ENCODE measurements around the gene AIP. TPM values are rescaled to one million over a fixed set of nuclear protein-coding genes. Genes with fewer than 3 reads are reported as not detected.

AIP gene
- total RNA-seq, result 43.6 TPM
- long read RNA-seq, transcript AIP-201 (6 exons, 1,221 nt), result major isoform, 79 of 86 reads
- long read RNA-seq, partial matches to known transcripts, result 4 of 86 reads
- long read RNA-seq, other reads (novel, unspliced or antisense), result 3 of 86 reads

DNA sequence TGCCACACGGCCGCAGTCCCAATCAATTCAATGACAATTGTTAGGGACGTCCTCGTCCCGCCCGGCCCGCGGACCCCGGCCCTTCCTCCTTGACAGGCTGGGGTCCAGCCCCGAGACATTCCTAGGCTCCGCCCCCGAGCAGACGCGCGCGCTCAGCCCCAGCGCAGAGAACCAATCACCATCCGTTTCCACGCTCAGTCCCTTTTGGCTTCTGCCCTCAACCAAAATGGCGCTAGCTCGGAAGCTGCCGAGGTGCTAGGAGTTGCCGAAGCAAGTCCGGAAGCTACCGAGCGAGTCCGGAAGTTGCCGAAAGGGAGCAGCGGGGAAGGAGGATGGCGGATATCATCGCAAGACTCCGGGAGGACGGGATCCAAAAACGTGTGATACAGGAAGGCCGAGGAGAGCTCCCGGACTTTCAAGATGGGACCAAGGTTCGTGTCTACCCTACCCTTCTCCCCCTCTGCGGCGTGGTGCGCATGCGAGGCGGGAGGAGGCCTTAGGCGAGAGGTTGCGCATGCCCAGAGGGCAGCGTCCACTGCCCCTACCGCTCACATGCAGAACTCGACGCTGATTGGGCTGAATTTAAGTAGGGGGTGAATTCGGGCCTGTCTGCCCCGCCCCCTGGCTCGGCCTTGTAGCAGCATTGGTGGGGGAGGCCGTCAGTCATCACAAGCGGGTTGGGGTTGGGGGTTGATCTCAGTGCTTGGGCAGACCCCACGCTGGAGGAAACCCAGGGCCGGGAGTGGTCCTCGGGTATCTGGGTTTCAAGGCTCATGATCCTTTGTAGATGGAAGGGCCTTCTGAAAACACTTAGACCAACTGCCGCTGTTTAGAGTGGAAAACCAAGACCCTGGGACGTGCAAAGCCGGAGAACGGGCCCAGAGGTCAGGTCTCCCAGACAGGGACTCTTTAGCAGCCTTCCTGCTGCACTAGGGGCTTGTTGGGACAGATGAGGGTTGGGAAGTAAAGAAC, at the start of gene AIP:
Gene AIP (plus strand): TSS at position 200 of the 972 bp plus-strand sequence. CDS start 133 bp downstream, at position 333.
- intact Hi-C loops (cut with DNase I), result loop anchor here (1.0 kb wide), 1 partner anchor 82 kb away; the partner anchor contains the start of gene PPP1CA
- DNase-seq (ENCODE audit: low spot score), result peak; percentile 99

DNA sequence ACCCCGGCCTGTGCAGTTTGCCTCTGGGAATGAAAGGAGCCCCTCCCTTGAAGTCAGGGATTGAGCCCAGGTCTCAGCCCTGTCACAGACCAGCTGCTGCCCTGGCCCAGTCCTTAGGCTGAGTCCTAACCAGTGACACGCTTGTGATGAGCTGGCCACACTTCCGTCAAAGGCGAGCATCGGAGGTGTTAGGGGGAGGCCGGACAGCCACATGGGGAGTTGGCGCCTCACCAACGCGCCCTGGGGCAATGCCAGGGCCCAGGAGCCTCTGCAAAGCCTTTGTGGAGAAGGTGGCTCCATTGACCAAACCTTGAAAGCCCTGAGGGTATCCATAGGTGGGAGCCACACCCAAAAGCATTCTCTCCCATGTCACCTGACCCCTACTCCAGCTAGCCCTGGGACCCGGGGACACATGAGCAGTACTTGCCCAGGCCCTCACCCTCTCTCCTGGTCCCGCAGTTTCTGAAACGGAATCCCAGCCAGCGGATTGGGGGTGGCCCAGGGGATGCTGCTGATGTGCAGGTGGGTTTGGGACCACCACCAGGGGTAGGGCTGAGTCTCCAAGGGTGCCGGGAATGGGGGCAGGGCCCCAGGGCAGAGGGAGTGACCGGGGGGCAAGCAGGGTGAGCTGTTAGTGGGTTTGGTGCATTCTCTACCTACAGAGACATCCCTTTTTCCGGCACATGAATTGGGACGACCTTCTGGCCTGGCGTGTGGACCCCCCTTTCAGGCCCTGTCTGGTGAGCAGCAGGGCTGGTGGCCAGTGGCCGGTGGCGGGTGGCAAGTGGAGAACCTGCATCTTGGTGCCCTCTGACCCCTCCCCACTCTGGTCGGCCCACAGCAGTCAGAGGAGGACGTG, 49.1 kb upstream of the AIP start:
- DNase-seq (ENCODE audit: low spot score), result no peak
- intact Hi-C loops (cut with DNase I), result no loop called here

DNA sequence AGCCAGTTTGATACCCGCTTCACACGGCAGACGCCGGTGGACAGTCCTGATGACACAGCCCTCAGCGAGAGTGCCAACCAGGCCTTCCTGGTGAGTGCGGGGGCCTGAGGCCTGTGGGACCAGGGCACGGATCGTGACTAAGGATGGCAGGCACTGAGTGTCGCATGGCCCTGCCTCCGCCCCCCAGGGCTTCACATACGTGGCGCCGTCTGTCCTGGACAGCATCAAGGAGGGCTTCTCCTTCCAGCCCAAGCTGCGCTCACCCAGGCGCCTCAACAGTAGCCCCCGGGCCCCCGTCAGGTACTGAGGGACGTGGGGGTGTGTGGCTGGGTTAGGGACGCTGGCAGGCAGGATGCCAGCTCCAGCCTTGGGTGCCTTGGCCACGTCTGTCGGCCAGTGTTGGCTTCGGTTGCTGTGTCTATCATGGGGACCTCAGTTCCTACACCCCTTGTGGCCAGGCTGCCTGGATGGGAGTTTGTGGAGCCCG, 48.4 kb upstream of the AIP start:
- intact Hi-C loops (cut with DNase I), result no loop called here
- no peak for DNase-seq (ENCODE audit: low spot score)

DNA sequence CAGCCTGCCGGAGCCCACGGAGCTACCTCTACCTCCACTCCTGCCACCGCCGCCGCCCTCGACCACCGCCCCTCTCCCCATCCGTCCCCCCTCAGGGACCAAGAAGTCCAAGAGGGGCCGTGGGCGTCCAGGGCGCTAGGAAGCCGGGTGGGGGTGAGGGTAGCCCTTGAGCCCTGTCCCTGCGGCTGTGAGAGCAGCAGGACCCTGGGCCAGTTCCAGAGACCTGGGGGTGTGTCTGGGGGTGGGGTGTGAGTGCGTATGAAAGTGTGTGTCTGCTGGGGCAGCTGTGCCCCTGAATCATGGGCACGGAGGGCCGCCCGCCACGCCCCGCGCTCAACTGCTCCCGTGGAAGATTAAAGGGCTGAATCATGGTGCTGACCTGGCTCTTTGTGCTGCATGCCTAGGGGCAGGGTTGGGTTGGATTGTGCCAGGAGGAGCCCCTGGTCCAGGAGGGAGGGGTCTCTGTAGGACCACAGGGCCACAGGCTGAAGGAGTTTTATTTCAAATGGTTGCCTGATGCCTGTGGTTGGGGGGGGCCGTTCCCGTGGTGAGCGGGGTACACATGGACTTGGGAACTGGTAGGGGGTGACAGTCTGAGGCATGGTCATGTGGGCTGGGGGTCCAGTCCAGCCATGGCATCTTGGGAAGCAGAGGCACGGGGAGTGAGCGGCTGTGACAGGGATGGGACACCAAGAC, 47.6 kb upstream of the AIP start:
- DNase-seq (ENCODE audit: low spot score), result no peak
- intact Hi-C loops (cut with DNase I), result no loop called here

DNA sequence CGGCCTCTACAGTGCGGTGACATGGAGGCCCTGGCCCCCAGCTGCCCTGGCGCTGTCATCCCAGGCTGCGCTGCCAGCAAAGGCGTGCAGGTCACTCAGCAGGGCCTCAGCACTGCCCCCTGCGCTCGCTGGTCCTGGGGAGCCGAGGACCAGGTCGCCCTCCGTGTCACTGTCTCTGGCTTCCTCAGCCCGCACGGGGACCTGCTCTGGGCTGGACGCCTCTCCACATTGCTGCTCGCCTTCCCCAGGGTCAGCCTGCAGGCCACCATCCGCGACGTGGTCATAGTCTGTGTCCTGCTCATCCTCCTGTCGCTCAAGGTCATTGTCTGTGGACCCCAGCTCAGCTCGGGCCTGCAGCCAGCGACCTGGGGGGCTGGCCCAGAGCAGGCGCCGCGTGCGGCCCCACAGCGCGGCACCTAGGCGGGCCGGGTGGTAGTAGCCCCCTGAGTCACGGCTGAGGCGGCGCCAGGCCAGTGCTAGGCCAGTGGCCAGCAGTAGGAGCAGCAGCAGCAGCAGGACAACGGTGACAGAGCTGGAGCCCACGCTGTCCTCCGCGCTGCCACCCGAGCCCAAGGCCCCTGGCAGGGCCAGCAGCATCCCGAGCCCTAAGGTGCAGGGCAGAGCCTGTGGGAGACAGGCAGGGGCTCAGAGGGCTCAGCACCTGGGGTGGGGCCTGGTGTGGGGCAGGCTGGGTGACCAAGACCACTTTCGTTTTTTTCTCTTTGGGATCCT, 46.9 kb upstream of the AIP start:
- intact Hi-C loops (cut with DNase I), result no loop called here
- no peak for DNase-seq (ENCODE audit: low spot score)

DNA sequence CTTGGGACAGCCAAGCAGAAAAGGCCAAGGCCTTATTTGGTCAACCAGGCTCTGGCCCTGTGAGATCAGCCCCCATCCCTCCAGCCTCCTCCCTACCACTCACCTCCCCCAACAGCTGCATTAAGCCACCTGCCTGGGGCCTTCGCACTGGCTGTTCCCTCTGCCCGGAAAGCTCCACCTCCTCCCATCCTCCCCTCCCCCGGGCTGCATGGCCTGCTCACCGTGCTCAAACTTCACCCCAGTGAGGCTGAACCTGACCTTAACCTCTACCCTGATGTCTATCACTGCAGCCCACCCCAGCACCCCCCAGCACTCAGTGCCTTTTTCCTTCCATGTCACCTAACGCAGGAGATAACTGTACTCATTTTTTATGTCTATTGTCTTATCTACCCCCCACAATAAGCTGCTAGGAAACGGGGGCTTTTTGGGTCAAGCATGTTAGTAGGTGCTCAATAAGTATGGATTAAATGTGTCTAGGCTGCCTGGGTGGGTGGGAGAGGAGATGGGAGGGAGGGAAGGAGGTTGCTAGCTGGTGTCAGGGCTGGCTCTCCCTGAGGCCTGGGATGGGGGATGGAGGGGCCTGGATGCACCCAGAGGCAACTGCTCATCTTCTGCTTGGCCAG, 46.3 kb upstream of the AIP start:
- no peak for DNase-seq (ENCODE audit: low spot score)
- intact Hi-C loops (cut with DNase I), result no loop called here

DNA sequence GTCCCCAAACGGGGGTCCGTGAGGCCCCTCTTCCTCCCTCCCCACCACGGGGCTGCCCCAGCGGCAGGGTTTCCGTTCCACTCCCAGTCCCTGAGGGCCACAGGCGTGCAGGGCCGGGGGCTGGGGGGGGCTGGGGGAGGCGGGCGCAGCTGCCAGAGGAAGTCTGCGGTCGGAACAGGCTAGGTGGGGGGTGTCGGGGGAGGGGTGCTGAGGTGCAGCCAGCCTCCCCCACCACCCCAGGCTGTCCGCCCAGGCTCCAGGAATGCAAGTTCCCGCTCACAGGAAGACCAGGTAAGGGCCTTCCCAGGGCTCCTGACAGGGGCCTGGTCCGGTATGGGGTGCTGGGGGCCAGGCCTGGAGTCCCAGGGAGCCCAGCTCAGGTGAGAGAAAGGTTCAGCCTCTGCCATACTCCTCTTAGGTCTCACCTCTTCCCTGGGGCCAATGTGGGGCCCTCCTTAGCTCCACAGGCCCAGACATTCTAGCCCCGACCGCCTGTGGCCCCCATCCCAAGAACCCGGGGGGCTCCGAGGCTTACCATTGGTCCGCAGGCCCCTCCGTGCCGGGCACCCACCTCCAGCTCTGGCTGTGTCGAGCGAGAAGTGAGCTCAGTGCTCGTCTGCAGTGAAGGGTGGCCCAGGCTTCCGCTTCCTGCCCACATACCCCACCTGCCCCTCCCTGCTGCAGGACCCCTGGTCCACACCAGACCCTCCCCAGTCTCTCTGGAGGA, 45.6 kb upstream of the AIP start, which contains the start of gene PTPRCAP:
Gene PTPRCAP (minus strand): TSS at position 601 of the 727 bp plus-strand sequence. CDS start 63 bp downstream, at position 538.
- no peak for DNase-seq (ENCODE audit: low spot score)
- intact Hi-C loops (cut with DNase I), result no loop called here

DNA sequence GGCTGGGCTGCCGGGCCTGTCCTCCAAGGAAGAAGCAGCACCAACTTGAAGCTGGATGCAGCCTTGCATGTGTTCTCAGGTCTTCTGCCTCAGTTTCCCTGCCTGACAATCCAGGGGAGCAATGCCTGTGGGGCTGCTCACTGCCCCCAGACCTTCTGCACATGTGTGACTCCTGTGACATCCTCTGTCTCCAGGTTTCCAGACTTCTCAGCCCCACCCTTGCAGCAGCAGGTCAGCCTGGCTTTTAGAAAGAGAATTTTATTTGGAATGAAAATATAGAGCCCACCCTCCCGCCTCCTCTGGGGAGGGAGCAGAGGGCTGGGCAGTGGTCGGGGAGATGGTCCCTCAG, 45.0 kb upstream of the AIP start:
- intact Hi-C loops (cut with DNase I), result no loop called here
- no peak for DNase-seq (ENCODE audit: low spot score)

DNA sequence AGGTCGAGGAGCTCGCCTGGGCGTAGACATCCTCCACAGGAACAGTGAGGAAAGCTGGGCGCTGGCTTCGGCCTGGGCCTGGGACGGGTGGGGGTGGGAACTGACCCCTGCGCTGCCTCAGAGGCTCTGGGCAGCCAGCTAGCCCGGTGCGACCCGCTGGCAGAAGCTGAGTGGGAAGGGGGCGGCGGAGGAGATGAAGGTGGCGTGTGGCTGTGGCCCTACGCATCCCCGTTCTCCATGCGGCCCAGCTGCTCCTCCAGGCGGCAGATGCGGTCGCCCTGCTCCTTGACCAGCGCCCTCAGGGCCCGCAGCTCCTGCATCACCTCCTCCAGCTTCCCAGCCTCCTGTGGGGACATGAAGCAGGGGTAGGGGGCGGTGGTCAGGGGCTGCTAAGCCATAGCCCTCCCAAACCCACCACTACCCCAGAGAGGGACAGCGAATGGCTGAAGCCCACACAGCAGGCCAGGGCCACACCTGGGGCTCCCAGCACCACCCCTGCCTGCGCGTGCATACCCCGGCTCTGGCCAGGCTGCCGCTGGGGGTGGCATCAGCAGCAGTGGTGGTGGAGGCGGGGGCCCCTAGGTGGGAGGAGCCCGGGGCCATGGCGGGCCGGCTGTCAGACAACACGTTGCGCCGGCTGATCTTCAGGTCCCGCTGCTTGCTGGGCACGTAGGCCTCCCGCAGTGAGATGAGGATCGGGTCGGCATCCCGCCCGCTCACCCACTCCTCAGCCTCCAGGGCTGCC, 44.5 kb upstream of the AIP start:
- no peak for DNase-seq (ENCODE audit: low spot score)
- intact Hi-C loops (cut with DNase I), result no loop called here

DNA sequence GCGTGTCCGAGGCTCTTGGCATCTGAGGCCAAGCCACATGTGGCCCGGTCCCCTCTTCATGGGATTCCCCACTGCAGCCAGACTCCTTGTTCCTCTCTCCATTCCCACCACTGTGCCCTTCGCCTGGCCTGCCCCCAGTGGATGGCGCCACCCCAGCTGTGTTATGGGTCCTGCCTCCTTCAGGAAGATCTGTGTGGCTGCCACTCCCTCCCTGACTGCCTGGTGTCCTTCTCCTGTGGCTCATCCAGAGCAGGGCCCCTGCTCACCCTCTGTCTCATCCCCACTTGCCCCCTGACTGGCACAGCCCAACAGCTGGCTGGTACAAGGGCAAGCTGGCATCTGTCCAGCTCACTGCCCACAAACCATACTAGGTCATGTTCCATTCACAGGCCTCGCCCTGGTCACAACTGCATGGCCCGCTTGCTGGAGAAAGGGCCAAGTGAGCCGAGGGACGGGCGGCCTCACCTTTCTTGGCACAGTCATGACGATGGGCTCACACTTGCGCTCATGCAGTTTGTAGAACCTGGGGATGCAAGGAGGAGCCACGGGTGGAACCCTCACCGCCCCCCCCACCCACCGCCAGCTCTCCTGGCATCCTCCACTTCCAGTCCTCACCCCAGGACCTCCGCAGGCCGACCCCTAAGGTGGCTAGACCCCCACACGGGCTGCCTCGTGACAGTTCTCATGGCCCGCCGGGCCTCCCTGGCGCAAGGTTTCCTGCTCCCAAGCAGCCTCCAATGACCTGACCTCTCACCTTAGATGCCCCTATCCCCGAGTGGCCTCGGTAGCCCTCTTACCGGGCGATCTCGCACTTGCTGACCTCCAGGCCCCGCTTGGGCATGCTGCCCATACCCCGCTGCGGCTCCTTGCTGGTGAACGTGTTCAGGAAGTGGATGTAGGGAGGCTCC, 43.3 kb upstream of the AIP start:
- no peak for DNase-seq (ENCODE audit: low spot score)

DNA sequence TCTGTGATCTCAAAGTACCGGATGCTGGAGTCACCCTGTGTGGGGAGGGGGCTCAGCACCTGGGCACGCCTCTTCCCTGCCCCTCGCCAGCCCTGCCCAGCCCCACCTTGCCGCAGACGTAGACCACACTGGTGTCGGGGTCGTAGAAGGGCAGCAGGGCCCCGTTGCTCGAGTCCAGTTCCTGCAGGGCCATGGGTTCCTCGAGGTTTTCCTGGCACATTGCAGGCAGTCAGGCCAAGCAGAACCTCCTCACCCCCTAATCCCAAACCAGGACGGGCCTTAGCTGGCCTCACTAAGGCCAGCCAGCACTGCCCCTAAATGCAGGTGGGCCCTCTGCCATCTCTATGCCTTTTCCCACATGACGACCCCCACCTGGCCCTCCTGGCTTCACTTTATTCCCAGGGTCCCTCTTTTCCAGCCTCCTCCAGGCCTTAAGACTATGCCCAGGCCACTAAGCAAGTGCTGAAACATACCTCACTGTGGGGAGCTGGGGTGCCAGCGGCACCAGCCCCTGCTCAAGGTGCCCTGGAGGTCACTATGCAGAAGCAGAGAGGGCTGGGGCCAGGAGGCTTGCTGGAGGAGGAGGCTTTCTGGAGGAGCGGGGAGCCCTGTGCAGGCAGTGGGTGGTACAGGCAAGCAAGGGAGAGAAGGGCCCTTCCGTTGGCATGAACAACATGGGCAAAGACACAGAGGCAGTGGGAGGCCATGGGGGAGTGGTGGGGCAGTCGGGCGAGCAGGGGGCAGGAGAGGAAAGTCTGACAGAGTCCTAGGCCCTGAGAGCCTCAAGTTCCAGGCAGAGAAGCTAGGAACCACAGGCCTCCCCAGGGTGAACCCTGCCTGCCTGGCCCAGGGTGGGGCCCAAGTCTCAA, 42.4 kb upstream of the AIP start:
- intact Hi-C loops (cut with DNase I), result no loop called here
- DNase-seq (ENCODE audit: low spot score), result no peak

More for the DNA sequence above, 43.3 kb upstream of the AIP start:
- intact Hi-C loops (cut with DNase I), result no loop called here

DNA sequence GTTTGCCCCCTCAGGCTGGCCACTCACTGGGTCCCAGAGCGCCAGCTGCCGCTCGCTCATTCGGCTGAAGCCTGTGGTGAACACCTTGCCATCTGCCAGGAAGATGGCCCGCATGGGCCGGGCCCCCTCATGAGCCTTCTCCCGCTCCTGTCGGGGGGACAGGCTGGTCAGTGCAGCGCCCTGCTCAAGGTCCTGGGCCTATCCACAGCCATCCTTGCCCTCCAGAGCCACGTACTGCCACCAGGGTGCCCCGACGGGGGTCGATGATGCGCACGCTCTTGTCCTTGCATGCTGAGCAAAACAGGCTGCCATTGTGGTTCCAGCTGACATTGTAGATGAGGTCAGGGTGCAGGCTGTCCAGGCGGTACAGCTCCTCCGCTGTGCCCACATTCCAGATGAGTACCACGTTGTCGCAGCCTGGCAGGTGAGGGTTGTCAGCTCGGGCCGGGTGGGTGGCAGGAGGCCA, 41.7 kb upstream of the AIP start:
- DNase-seq (ENCODE audit: low spot score), result no peak
- intact Hi-C loops (cut with DNase I), result no loop called here

DNA sequence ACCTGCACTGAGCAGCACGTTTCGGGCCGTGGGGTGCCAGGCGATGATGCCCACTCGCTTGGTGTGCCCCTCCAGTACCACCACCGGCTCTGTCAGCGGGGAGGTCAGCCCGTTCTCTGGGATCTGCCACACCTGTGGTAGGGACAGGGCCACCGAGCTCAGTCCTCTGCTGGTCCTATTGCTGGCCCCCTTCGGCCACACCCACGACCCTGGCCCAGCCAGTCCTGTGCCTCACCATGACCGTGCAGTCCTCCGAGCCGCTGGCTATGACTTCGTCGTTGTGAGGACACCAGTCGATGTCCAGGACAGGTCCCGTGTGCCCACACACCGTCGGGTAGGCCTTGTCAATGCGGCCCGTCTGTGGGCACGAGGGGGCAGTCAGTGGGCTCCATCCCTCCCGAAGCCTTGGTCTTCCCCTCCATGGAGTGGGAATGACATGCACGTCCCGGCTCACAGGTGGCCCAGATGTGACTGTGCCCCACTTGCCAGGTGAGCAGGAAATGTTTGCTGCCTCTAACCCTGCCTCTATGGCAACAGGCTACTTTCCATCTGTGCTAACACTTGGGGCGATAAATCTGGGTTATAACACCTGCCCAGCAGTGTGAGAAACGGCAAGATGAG, 41.0 kb upstream of the AIP start:
- intact Hi-C loops (cut with DNase I), result no loop called here
- no peak for DNase-seq (ENCODE audit: low spot score)

Measured in cardiac septum (tissue), 1 donor.